Progenitor cell of endocrine pancreas (in vitro differentiated cells): ENCODE results near the gene GAPDHS. TPM values are rescaled to one million over a fixed set of nuclear protein-coding genes. Genes with fewer than 3 reads are reported as not detected.

Experiments
- DNase-seq: peaks from one replicate; pipeline ENCODE4 v3.0.0; 2021; ENCODE audit warnings: low spot score; ENCODE audit not compliant: unreplicated experiment
- H3K27ac Mint-ChIP-seq: 2 replicates; pipeline ENCODE4 v1.8.0; 2021; ENCODE audit warnings: mild to moderate bottlenecking, moderate library complexity, mixed read lengths
- H3K27me3 Mint-ChIP-seq: 2 replicates; pipeline ENCODE4 v1.8.0; 2021; ENCODE audit warnings: mixed read lengths
- H3K36me3 Mint-ChIP-seq: 2 replicates; pipeline ENCODE4 v1.8.0; 2022; ENCODE audit warnings: mixed read lengths; ENCODE audit not compliant: insufficient read depth
- H3K4me1 Mint-ChIP-seq: 2 replicates; pipeline ENCODE4 v1.8.0; 2021; ENCODE audit warnings: low read depth, mixed read lengths
- H3K4me3 Mint-ChIP-seq: 2 replicates; pipeline ENCODE4 v1.8.0; 2021; ENCODE audit warnings: low read depth, mild to moderate bottlenecking, moderate library complexity, mixed read lengths
- H3K9me3 Mint-ChIP-seq: 2 replicates; pipeline ENCODE4 v1.8.0; 2021; ENCODE audit warnings: low read depth, mixed read lengths
- total RNA-seq: library from RNA; stranded (reverse); gene quantifications from 2 replicates; pipeline ENCODE4 v1.2.1, GENCODE V29; 2021
- TF ChIP-seq, protein P1 (sequence below): fragments of 200-600 bp; sonication (generic); IDR thresholded peaks from one replicate; pipeline ENCODE4 v1.5.0; 2021; ENCODE audit warnings: antibody characterized with exemption, mild to moderate bottlenecking; ENCODE audit not compliant: unreplicated experiment

GAPDHS gene
- total RNA-seq, 1 donor from 2014 or later, result not detected

DNA sequence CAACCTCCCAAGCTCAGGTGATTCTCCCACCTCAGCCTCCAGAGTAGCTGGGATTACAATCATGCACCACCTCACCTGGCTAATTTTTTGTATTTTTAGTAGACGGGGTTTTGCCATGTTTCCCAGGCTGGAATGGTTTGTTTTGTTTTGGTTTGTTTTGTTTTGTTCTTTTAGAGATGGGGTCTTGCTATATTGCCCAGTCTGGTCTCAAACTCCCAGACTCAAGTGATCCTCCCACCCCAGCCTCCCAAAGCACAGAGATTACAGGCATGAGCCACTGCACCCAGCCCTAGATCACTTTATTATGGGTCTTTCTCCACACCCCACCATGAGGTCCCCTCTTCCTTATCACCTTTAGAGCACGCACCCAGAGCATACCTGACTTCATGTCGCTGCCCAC is 35.0 kb upstream of the GAPDHS start:
- no peak overlapping the region for H3K4me3 Mint-ChIP-seq
- no peak overlapping the region for H3K27ac Mint-ChIP-seq
- peaks cover 1% of the 10 kb centered on the region for H3K27me3 Mint-ChIP-seq
- H3K36me3 Mint-ChIP-seq, result peaks cover 15% of the 10 kb centered on the region
- DNase-seq, result no peak
- H3K9me3 Mint-ChIP-seq, result no peaks in the 10 kb centered on the region
- H3K4me1 Mint-ChIP-seq, result no peaks in the 10 kb centered on the region
- TF ChIP-seq, protein P1, sequence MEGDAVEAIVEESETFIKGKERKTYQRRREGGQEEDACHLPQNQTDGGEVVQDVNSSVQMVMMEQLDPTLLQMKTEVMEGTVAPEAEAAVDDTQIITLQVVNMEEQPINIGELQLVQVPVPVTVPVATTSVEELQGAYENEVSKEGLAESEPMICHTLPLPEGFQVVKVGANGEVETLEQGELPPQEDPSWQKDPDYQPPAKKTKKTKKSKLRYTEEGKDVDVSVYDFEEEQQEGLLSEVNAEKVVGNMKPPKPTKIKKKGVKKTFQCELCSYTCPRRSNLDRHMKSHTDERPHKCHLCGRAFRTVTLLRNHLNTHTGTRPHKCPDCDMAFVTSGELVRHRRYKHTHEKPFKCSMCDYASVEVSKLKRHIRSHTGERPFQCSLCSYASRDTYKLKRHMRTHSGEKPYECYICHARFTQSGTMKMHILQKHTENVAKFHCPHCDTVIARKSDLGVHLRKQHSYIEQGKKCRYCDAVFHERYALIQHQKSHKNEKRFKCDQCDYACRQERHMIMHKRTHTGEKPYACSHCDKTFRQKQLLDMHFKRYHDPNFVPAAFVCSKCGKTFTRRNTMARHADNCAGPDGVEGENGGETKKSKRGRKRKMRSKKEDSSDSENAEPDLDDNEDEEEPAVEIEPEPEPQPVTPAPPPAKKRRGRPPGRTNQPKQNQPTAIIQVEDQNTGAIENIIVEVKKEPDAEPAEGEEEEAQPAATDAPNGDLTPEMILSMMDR, result no peak

DNA sequence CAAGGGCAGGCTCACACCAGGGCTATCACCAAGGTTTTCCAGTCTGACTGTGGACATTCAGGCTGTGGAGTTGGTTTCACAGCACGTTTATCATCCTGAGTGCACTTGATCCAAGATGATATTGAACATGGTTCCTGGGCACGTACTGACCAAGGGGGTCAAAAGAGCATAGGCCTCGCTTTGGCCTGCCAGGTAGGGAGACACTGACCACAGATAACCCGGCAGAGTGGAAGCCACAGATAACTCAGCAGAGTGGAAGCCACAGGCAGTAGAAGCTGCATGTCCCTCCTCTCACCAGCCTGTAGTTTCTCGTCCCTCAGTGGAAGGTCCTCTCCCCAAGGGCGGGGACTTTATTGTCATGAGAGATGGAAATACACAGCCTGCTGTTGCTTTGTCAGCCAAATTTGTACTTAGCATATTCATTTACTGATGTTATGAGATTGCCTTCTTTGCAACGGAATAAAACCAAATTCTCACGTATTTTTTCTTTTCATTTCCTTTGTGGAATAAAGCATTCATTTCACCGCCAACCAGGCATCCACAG is 34.2 kb upstream of the GAPDHS start:
- no peaks in the 10 kb centered on the region for H3K4me1 Mint-ChIP-seq

DNA sequence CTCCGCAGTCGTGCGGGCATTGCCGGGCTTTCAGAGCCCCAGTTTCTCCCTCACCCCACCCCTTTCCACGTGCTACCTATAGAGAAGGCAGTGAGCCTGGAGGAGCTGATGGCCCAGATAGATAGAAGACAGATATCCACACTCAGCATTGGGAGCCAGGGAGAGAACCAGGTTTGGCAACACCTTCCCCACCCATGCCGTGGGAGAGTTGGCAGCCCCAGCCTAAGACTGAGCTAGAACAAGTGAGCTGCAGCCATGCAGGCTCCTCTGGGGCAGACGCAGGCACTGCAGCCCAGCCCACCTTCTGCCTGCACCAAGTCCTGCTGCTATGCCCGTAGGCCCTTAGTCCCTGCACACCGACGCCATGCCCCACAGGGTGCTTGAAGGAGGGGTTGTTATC is 32.6 kb upstream of the GAPDHS start:
- peaks cover 24% of the 10 kb centered on the region for H3K36me3 Mint-ChIP-seq
- no peak for DNase-seq
- TF ChIP-seq, protein P1, result no peak
- H3K27me3 Mint-ChIP-seq, result no peaks in the 10 kb centered on the region
- no peak overlapping the region for H3K4me3 Mint-ChIP-seq
- no peak overlapping the region for H3K27ac Mint-ChIP-seq
- no peaks in the 10 kb centered on the region for H3K4me1 Mint-ChIP-seq
- no peaks in the 10 kb centered on the region for H3K9me3 Mint-ChIP-seq

More for the DNA sequence above, 34.2 kb upstream of the GAPDHS start:
- H3K36me3 Mint-ChIP-seq, result peaks cover 16% of the 10 kb centered on the region
- no peaks in the 10 kb centered on the region for H3K27me3 Mint-ChIP-seq
- TF ChIP-seq, protein P1, result no peak
- no peaks in the 10 kb centered on the region for H3K9me3 Mint-ChIP-seq
- no peak for DNase-seq
- no peak overlapping the region for H3K27ac Mint-ChIP-seq
- H3K4me3 Mint-ChIP-seq, result no peak overlapping the region

DNA sequence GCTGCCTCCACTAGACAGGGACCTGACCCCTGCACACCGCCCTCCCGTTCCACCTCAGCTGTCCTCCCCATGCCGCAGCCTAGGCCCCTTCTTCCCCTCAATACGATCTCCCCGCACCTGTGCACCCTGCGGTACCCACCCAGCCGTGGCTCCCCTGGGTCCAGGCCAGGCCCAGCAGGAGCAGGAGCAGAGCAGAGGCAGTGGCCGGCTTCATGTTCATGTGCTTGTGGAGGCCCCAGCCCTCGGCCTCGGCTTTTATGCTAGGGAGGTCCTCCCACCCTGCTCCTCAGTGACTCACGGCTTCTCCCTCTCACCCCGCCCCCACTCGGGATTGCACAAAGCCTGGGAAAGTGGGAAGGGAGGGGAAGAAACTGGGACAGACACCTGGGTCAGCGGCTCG is 31.6 kb upstream of the GAPDHS start:
- DNase-seq, result no peak
- H3K27me3 Mint-ChIP-seq, result no peaks in the 10 kb centered on the region
- H3K4me1 Mint-ChIP-seq, result no peaks in the 10 kb centered on the region
- H3K36me3 Mint-ChIP-seq, result peaks cover 31% of the 10 kb centered on the region
- no peak overlapping the region for H3K27ac Mint-ChIP-seq
- TF ChIP-seq, protein P1, result no peak
- no peak overlapping the region for H3K4me3 Mint-ChIP-seq
- H3K9me3 Mint-ChIP-seq, result no peaks in the 10 kb centered on the region

DNA sequence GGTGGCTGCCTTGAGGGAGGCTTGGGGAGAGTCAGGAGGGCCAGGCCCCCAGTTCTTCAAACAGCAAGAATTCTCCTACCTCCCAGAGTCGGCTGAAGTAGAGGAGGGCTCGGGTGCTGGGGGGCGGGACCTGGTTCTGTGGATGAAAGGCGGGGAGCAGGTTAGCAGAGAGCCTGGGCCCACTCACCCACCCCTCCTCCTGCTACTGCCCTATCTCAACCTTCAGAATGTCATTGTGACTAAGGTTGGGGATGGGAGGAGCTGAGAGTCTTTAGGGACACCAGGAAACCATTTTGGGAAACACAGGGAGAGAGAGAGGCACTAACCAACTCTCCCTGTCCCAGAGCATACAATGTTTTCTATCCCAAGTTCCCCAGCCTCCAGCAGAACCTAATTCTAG is 30.5 kb upstream of the GAPDHS start:
- Mint-ChIP-seq H3K4me3 (no peak overlapping the region), H3K27me3 (no peaks in the 10 kb centered on the region), H3K27ac (peak overlapping the region; percentile 49), H3K4me1 (no peaks in the 10 kb centered on the region), H3K9me3 (no peaks in the 10 kb centered on the region), H3K36me3 (peaks cover 31% of the 10 kb centered on the region)
- TF ChIP-seq, protein P1, result no peak
- no peak for DNase-seq
